Measurements from ENCODE around the gene GRID2.

- TF ChIP-seq CTCF (IDR thresholded peaks at IDR 0.05; ENCODE audit: low read length): no peak
- no peak for TF ChIP-seq EZH2 (optimal IDR thresholded peaks at IDR 0.05; ENCODE audit: low read depth, low read length)
These were observed 1130.1 kb downstream of the GRID2 start for GRCh38 chr4:93433840-93434239.

Measured in MM.1S (cell line).